Cardiac septum (tissue), 1 donor: ENCODE measurements around the gene AGO4. TPM values are rescaled to one million over a fixed set of nuclear protein-coding genes. Genes with fewer than 3 reads are reported as not detected.
A peak's percentile ranks its signal among the peaks of the same experiment; 100 is the strongest.
"Not testable (repeated sequence)": the region's sequence is repeated elsewhere in the genome, so short reads cannot be mapped to it uniquely, and the experiment has no call there.

Source experiments
- DNase-seq: peaks from one replicate; pipeline ENCODE4 v3.0.0-alpha.2; 2020; ENCODE audit warnings: low spot score
- intact Hi-C: fragments of 100-400 bp; cut with DNase I; formaldehyde crosslinking; loops from one replicate; pipeline ENCODE4 v1.14.0; 2022
- total RNA-seq: library from RNA; stranded (reverse); fragmentation: NEBNext Ultra II Directional; extraction: Animal tissue kit (Norgen Biotek cat#: 25700); gene quantifications from one replicate; pipeline ENCODE4 v1.2.1, GENCODE V29; 2021
- donor health status: DM: no; HTN: no; CAD: no.

Gene AGO4
- total RNA-seq, 1 donor from 2014 or later = 23.9 TPM

DNA sequence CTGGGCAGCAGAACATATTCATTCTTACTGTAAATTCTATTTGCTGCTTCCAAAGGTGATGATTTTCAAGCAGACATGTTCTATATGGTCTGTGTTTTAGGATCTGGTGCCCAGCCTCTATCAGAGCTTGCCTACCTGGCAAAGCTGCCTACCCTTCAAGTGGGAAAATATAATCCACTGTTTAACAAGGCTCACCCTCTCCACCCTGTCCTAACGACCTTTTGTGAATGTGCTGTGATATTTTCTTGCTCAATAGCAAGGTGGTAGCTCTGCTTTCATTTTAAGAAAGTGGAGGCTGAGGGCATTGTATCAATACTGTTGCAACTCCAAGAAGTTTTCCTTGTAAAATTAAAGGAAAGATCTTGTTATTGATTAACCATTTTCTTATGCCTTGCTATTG is 49.1 kb downstream of the AGO4 start:
- no peak for DNase-seq
- intact Hi-C loops = no loop called here

DNA sequence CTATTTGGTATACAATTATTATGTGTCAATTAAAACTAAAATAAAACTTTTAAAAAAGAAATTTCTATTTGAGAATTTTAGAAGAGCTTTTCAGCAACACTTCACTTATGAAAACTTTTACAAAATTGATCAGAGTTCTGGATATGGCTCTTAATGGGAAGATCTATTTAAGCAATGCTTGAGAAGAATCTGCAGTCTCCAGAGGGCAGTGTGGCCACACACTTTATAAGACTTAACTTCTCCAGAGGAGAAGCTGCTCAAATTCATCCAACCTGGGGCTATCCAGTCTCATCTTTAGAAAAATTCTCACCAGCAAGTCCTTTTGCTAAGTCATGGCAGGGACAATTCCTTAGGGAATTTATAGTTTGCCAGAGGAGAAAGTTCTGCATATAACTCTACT is 50.0 kb downstream of the AGO4 start:
- intact Hi-C loops = no loop called here

DNA sequence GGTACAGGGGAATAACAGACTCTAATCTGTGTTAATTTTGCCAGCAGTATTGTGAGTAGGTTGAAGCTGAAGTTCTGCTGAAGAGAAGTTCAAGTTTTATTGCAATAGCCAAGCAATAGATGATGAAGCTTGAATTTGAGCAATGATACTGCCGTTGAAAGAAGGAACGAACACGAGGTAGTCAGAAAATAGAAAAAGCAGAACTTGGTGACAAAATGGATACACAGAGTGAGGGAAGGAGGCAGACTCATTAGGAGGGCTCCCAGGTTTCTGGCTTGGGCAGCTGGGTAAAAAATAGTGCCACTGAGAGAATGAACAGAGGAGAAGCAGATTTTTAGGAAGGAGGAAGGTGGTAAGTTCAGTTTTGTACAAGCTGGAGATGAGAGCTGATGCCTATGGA is 52.9 kb downstream of the AGO4 start:
- DNase-seq = no peak
- intact Hi-C loops = no loop called here

More for the DNA sequence above, 50.0 kb downstream of the AGO4 start:
- DNase-seq = no peak

DNA sequence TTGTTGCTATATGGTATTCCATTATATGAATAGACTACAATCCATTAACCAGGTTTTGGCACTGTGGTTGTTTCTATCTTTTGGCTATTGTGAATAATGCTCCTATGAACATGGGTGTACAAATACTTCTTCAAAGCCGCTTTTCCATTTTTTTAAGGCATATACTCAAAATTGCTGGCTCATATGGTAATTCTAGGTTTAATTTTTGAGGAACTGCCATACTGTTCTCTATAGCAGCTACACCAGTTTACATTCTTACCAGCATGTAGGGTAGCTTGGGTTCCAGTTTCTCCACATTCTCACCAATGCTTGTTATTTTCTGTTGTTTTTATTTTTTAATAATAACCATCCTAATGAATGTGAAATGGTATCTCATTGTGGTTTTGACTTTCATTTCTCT is 55.3 kb downstream of the AGO4 start:
- intact Hi-C loops = no loop called here
- no peak for DNase-seq

DNA sequence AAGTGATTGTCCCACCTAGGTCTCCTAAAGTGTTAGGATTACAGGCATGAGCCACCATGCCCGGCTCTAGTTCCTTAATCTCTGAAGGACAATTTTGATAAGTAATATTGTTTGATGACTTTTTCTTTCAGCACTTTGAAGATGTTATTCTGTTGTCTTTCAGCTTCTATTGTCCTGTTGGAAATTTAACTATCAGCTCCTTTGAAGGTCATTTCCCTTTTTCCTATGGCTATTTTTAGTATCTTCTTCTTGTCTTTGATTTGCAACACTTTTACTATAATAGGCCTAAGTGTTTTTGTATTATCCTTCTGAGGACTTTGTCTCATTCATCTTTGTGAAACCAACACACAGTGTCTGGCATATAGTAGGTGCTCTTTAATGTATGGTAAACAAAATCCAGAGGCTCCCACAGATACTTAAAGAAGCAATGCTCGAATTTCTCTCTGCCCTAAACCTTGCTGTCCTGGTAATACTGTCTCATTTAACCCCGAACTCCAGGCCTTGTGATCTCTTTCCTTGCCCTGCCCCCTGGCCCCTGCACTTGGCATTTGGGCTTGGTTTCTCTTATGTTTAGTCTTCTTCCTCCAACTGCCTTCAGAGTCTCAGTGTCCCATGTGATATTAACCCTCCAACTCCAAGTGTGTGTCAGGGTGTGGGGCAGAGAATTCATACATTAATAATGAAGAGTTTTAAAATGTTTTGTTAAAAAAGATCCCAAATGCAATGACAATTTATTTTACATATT is 56.2 kb downstream of the AGO4 start:
- DNase-seq = no peak
- intact Hi-C loops = no loop called here

DNA sequence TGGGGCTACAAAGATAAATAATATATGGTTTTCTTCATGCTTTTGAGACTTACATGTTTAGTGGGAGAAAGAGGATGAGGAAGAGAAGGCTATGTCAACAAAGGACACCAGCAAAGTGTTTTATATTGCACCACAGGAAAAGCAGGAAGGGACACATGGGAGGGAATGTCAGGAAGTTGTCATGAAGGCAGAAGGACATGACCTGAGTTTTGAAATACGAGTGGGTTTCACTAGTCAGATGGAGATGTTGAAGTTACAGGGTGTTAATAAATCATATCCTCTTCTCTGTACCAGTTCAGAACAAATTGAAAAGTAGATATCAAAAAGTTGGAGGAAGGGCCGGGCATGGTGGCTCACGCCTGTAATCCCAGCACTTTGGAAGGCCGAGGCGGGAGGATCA is 57.0 kb downstream of the AGO4 start:
- intact Hi-C loops = no loop called here
- DNase-seq = no peak

DNA sequence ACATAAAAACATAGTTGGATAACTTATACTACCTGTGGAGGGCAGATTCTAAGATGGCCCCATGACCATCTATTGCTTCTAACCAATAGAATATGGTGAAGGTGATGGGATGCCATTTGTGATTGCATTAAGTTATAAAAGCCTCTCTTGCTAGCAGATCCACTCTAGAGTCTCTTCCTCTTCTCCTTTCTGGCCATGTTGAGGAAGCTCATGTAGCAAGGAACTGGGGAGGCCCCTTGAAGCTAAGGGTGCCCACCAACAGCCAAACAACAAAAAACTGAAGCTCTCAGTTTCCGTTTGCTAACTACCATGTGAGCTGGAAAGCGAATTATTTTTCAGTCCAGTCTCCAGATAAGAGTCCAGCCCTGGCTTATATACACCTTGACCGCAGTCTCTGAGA is 59.2 kb downstream of the AGO4 start:
- DNase-seq = no peak
- intact Hi-C loops = no loop called here

DNA sequence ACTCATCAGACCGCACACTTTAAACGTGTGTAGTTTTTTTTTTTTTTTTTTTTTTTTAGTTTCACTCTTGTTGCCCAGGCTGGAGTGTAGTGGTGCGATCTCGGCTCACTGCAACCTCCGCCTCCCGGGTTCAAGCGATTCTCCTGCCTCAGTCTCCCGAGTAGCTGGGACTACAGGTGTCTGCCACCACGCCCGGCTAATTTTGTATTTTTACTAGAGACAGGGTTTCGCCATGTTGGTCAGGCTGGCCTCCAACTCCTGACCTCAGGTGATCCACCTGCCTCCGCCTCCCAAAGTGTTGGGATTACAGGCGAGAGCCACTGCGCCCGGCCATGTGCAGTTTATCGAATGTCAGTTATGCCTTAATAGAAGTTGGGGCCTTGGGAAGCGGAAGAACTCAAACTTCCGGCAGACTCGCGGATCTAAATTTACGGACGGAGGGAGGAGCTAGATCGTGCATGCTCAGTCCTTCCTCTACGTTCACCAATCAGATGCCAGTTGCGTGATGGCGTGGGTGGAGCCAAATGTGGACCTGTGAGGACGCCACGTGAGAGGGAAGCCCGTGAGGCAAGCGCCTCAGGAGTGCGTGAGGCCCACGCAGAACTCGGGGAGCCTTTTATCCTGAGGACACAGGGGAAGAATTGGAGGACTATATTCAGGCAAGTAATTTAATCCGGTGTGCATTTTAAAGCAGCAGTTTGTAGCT is 61.6 kb downstream of the AGO4 start:
- intact Hi-C loops, DNase-seq: not testable (repeated sequence)

DNA sequence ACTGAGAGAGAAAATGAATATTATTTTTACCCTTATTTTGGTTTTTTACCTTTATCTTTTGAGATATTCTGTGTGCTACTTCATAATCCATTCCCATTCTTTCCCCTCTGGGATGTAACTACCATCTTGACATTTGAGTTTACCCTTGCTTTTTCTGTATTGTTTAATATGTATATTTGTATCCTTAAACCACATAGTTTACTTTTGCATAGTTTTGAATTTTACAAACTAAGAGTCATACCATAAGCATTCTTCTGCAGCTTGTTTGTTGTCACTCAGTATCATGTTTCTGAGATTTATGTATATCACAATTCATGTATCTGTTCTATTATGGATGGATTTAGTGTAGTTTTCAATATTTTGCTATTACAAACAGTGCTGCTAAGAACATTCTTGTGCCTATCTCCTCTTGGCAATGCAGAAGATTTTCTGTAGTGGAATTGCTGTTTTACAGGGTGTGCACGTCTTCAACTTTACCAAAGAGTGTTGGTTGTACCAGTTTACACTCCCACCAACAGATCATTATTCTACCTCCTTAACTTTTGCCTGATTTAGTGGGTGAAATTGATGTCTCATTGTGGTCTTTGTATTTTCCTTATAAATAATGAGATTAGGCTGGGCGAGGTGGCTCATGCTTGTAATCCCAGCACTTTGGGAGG is 63.0 kb downstream of the AGO4 start:
- DNase-seq = no peak
- intact Hi-C loops = no loop called here

DNA sequence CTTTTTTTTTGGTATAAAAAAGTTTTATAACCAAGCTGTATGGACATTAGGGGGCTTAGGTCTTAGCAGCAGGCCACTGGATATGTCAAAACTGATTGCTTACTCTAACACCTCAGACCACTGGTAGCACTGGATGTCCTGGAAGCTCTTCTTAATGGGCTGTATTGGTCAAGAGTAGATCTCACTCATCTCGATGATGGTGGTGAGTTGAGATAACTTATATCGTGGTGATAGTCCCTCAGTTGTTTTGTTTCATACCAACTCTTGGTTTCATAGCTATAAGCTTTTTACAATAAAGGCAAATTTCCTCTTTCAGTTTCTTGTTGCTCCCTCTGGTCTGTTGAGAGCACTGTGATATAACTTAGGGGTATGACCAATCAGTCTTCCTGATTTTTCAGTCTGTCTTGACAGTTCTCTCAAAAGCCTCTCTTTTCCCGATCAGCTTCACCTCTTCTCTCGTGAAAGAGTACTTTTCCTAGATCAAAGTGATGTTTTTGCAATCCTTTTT is 65.5 kb downstream of the AGO4 start:
- DNase-seq = no peak
- intact Hi-C loops = no loop called here

DNA sequence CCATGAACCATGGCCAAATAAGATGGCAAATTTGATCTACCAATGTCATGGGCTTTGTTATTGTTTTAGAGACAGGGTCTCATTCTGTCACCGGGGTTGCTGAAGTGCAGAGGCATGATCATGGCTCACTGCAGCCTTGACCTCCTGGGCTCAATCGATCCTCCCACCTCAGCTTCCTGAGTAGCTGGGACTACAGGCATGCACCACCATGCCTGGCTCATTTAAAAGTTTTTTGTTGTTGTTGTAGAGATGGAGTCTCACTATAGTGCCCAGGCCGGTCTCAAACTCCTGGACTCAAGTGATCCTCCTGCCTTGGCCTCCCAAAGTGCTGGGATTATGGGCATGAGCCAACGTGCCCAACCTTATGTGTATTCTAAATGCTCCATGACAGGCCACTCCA is 66.3 kb downstream of the AGO4 start:
- DNase-seq, intact Hi-C loops: not testable (repeated sequence)

DNA sequence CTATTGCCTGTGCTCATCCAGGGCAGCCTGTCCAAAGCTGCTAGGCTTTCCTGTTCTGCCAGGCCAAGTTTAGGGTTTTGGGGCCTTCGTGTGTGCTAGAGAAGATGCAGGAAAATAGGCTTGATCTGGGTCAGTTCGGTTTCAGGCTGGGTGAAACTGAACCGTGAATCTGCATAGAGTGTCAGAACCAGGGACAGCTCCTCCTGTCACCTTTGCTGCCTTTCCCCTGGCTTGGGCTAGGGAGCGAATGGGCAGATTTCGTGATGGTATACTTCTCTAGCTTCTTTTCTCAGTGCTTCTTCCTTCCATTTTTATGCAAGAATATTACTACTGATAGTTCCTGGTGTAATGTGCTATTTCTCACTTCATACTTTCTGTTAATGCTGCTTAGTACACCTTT is 69.2 kb downstream of the AGO4 start:
- intact Hi-C loops = no loop called here
- DNase-seq = no peak

DNA sequence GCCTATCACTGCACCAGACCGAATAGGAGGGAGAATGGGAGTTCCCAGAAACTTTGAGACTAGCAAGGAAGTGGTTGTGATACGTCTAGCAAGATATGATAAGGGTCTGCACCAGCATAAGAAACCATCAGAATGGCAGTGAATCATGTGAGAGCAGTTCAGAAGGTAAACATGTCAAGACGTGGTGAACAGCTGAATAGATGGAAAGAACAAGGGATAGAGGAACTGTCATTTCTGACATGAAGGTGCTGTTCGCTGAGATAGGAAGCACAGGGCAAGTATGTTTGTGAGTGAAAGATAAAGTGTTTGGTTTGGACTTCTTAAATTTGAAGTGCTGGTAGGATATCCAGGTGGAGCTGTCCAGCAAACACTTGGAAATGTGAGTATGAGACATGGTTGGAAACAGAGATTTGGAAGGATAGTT is 74.0 kb downstream of the AGO4 start:
- no peak for DNase-seq
- intact Hi-C loops = loop anchor here (5.0 kb wide), 1 partner anchor 50 kb away; the partner anchor contains the start of gene AGO3

DNA sequence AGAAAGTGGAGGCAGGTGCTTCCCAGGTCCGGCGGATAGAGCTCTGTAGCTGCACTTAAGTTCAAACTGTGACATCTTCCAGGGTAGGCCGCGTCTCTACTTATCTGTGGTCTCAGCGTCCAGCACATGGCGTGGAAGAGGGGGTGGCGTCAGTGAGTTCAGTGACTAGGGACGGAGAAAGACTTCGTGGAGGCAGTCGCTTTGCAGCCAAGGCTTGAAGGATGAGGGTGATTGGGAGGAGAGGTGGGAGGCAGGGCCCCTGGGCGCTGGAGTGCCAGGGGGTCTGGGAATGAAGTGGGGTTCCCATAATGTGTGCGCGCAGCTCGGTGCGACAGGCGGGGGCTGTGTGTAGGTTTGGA is 74.7 kb downstream of the AGO4 start:
- intact Hi-C loops = loop anchor here (5.0 kb wide), 1 partner anchor 50 kb away; the partner anchor contains the start of gene AGO3
- DNase-seq = no peak

DNA sequence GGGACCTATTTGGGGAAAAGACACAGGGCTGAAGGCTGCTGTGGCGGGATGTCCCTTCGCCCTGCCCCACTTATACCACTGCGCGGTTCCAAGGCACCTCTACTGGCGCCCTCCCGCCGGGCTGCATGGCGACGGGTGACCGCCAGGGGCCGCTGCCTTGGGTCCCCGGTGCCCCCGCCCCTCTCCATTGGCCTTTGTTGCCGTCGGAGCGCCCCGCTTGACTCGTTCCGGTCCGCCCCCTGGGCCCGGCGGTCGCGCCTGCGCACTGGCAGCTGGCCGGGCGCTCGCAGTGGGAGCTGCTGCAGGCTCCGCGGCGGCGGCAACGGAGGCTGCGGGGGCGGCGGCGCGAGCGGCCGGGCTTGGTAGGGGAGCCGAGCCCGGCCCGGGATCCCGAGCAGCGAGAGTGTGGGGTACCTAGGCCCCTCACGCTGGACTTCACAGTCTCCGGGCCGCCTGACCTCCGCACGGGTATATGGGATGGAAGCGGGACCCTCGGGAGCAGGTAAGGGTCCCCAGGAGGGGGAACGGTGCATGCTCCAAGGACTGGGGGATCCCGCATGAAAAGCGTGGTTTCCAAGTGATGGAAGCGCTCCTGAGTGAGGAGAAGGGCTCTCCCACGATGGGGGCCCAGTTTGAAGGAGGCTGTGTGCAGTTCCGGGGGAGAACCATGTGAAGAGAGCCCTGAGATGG is 75.3 kb downstream of the AGO4 start, which contains the start of gene AGO1:
AGO1 (plus strand) TSS at position 265 of the 690 bp plus-strand sequence; CDS start at position 478, 213 bp downstream.
- peak; percentile 98 for DNase-seq
- intact Hi-C loops = loop anchor here (5.0 kb wide), 1 partner anchor 49 kb away; the partner anchor contains the start of gene AGO3

DNA sequence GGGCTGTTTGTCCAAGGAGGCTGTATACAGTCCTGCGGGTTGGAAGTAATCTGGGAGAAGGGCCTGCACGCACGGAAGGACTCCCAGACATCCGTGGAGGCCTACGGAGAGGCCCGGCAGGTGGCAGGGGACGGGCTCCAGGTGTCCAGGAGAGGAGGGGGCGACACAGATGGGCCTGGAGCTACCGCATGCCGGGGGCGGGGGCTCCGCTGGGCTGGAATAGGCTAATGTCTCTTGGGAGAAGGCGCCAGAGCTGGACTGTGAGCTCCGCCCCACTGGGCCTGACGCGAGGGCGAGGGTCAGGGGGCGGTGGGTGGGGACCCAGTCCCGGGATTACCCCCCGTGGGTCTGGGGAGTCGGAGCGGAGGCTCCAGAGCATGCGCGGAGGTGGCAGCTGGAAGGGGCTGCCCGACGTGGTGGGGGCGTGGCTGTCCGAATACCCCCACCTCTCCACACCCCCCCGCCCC is 75.9 kb downstream of the AGO4 start:
- no peak for DNase-seq
- intact Hi-C loops = loop anchor here (2.0 to 5.0 kb wide), 2 partner anchors 49 to 205 kb away; partner anchors contain the start of genes ADPRS and AGO3

DNA sequence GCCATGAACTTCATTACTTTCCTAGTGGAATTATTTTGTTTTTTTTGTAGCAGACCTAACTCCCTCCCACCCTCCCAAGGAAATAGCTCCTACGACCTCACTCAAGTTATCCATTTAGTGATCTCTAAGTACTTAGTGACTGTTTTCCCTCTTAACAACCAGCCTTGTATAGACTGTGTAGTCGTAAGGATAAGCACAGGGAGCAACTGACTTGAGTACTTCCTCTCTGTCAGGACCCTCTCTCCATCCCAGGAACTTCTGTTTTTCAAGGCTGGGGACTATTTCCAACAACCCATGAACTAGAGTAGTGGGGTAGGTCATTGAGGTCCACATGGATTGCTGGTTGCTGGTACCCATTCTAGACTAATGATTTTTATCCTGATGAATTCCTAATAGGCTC is 77.1 kb downstream of the AGO4 start:
- intact Hi-C loops = loop anchor here (2.0 to 5.0 kb wide), 2 partner anchors 47 to 204 kb away; partner anchors contain the start of genes ADPRS and AGO3
- DNase-seq = no peak

DNA sequence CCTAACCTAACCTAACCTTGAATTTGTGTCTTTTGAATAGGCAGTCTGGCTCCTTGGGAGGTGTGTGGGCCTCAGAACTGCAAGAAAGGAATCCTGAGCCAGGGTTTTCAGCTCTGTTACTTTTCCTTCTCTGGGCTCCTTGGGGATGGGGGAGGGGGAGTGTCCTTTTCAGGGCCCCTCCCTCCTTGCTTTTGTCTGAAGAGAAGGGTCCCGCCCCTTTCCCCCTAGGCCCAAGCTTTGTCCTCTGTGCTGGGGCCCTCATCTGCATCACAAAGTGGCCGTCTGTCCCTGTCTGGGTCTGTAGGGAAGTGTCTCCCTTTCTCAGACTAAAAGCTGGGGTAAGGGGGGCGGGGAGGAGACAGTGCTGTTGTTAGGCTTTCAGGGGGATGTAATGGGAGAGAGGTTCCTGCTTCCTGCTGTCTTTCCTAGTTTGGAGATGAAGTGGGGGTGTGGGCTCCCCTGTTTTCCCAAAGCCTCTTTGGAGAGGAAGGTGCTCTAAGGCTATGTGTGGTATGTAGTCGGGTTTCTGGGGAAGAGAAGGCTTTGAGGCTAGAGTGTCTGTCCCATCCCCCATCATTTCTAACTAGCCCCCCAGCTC is 78.2 kb downstream of the AGO4 start:
- intact Hi-C loops = loop anchor here (2.0 kb wide), 1 partner anchor 203 kb away; the partner anchor contains the start of gene ADPRS
- no peak for DNase-seq
